ENCODE results near the gene ELMO1. TPM values are rescaled to one million over a fixed set of nuclear protein-coding genes. Genes with fewer than 3 reads are reported as not detected.

Gene ELMO1
- total RNA-seq, 1 donor from 2014 or later: 151 TPM

DNA sequence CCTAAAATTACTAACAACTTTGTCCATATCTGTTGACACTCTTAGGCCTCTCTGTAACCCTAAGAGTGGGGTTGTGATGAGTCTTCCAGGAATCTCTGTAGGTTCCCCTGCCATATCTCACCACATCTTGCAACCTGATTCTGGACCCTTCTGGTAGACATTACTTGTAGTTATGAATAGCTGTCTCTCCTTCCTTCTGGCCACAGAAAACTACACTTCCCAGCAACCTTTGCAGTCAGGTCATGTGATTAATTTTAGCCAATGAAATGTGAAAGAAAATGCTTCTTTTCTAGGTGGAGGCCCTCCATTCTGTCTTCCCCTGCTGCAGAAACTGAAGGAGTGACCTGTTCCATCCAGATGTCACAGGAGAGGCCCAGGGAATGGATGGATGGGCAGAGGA is 576.8 kb downstream of the ELMO1 start:
- Mint-ChIP-seq H3K27me3 (ENCODE audit: unreplicated experiment) (peaks cover 1% of the 10 kb centered on the region), H3K9me3 (ENCODE audit: unreplicated experiment) (no peaks in the 10 kb centered on the region), H3K27ac (ENCODE audit: unreplicated experiment) (no peak overlapping the region), H3K36me3 (ENCODE audit: low read depth, unreplicated experiment) (peaks cover 46% of the 10 kb centered on the region), H3K4me1 (ENCODE audit: unreplicated experiment) (peaks cover 35% of the 10 kb centered on the region), H3K4me3 (ENCODE audit: unreplicated experiment) (peak overlapping the region; percentile 29)
- no peak for DNase-seq (ENCODE audit: low spot score)
- TF ChIP-seq, protein P1, sequence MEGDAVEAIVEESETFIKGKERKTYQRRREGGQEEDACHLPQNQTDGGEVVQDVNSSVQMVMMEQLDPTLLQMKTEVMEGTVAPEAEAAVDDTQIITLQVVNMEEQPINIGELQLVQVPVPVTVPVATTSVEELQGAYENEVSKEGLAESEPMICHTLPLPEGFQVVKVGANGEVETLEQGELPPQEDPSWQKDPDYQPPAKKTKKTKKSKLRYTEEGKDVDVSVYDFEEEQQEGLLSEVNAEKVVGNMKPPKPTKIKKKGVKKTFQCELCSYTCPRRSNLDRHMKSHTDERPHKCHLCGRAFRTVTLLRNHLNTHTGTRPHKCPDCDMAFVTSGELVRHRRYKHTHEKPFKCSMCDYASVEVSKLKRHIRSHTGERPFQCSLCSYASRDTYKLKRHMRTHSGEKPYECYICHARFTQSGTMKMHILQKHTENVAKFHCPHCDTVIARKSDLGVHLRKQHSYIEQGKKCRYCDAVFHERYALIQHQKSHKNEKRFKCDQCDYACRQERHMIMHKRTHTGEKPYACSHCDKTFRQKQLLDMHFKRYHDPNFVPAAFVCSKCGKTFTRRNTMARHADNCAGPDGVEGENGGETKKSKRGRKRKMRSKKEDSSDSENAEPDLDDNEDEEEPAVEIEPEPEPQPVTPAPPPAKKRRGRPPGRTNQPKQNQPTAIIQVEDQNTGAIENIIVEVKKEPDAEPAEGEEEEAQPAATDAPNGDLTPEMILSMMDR (IDR thresholded peaks at IDR 0.05; ENCODE audit: unreplicated experiment): no peak

DNA sequence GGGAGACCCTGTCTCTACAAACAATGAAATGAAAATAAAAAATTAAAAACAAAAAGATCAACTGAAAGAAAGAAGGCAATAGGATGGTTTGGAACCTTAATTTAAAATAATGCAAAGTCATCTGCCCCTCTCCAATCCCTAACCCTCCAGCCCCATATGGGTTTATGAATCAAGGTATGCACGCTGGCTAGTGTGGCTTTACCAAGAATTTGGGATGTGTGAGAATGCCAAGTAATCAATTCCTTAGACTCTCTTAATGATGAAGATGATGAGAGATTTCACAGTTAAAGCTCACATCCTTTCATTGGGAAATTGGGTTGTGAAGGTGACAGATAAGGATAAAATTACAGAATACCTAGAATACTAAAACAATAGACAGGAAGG is 577.3 kb downstream of the ELMO1 start:
- Mint-ChIP-seq H3K9me3 (ENCODE audit: unreplicated experiment) (no peaks in the 10 kb centered on the region), H3K4me3 (ENCODE audit: unreplicated experiment) (no peak overlapping the region), H3K27me3 (ENCODE audit: unreplicated experiment) (peaks cover 4% of the 10 kb centered on the region), H3K27ac (ENCODE audit: unreplicated experiment) (no peak overlapping the region), H3K4me1 (ENCODE audit: unreplicated experiment) (peaks cover 35% of the 10 kb centered on the region), H3K36me3 (ENCODE audit: low read depth, unreplicated experiment) (peaks cover 46% of the 10 kb centered on the region)
- DNase-seq (ENCODE audit: low spot score): no peak
- TF ChIP-seq, protein P1 (IDR thresholded peaks at IDR 0.05; ENCODE audit: unreplicated experiment): no peak

DNA sequence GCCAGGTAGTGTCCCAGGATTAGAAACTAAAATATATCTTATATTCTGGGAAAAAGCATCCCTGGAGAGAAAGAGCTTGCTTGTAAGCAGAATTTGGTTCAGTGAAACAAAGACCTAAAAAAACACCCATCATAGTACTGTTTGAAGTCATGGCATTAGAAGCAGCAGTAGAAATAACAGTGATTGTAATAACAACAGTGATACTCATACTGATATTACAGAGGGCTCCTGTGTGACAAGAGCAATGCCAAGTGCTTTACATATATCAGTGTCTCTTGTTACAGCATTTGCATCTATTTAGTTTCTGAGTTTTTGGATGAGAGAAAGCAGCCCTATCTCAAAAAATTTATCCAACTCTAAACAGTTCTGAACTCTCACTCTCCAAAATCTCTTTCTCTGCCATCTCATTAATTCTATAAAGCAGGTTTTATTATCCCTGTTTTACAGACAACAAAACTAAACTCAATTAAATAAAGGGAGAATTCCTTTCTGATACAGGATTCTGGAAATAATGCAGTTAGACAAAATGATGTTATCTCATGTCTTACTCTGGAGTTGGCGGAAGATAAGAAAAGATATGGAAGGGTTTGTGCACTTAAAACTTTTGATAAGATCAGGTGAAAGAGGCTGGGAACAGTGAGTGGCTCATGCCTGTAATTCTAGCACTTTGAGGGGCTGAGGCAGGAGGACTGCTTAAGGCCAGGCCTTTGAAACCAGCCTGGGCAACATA is 577.9 kb downstream of the ELMO1 start:
- Mint-ChIP-seq H3K27me3 (ENCODE audit: unreplicated experiment) (peaks cover 4% of the 10 kb centered on the region), H3K4me3 (ENCODE audit: unreplicated experiment) (no peak overlapping the region)

DNA sequence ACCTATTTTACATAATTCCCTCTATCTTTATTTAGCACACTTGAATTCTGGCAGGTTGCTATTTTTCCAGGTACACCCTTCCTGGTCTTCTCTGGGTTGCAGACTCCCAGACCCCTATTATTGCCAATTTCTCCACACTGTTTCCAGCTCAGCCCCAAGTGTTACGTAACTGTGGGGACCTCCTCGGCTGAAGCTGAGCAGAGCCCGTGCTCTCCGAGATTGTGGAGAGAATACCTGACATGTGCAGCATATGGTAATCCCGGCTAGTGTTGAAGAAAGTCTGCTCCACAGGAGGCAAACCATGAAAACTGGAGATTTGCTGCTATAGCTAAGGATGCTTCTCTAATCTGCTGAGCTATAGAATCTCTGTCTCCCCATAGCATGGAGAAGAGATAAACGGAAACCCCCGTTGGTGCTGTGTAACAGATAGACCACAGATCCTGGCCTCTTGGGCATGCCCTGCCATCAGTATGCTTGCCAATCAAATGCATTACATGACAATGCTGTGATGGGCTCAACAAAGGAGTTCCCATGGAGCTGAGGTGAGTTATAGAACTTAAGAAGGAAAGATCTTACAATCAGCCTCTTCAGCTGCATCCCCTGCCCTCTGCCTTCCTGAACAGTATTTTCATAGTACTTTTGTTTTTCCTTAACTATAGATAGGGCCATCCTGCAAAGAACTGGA is 579.8 kb downstream of the ELMO1 start:
- DNase-seq (ENCODE audit: low spot score): no peak
- Mint-ChIP-seq H3K36me3 (ENCODE audit: low read depth, unreplicated experiment) (peaks cover 39% of the 10 kb centered on the region), H3K4me3 (ENCODE audit: unreplicated experiment) (no peak overlapping the region)

More for the DNA sequence above, 577.9 kb downstream of the ELMO1 start:
- TF ChIP-seq, protein P1 (IDR thresholded peaks at IDR 0.05; ENCODE audit: unreplicated experiment): no peak
- Mint-ChIP-seq H3K36me3 (ENCODE audit: low read depth, unreplicated experiment) (peaks cover 46% of the 10 kb centered on the region), H3K4me1 (ENCODE audit: unreplicated experiment) (peaks cover 35% of the 10 kb centered on the region), H3K9me3 (ENCODE audit: unreplicated experiment) (no peaks in the 10 kb centered on the region), H3K27ac (ENCODE audit: unreplicated experiment) (no peak overlapping the region)
- DNase-seq (ENCODE audit: low spot score): no peak

More for the DNA sequence above, 579.8 kb downstream of the ELMO1 start:
- TF ChIP-seq, protein P1 (IDR thresholded peaks at IDR 0.05; ENCODE audit: unreplicated experiment): no peak
- H3K27me3 Mint-ChIP-seq (ENCODE audit: unreplicated experiment): peaks cover 8% of the 10 kb centered on the region
- peaks cover 43% of the 10 kb centered on the region for H3K4me1 Mint-ChIP-seq (ENCODE audit: unreplicated experiment)
- H3K27ac Mint-ChIP-seq (ENCODE audit: unreplicated experiment): peak overlapping the region; percentile 44
- no peaks in the 10 kb centered on the region for H3K9me3 Mint-ChIP-seq (ENCODE audit: unreplicated experiment)

All from endothelial cell (in vitro differentiated cells).